ENCODE results near the gene BATF.
"Not testable (repeated sequence)": the region's sequence is repeated elsewhere in the genome, so short reads cannot be mapped to it uniquely, and the experiment has no call there.

Gene BATF

GRCh38 chr14:75522224-75522982 lies at the start of gene BATF:
Gene BATF (plus strand): TSS chr14:75522469. CDS start chr14:75522683, 214 bp downstream.
- DNase-seq, result no peak

GRCh38 chr14:75474127-75474526 lies 48.1 kb upstream of the BATF start:
- DNase-seq, result not testable (repeated sequence)

- no peak for DNase-seq
Observed at GRCh38 chr14:75476274-75476995, 45.8 kb upstream of the BATF start.

- DNase-seq, result no peak
Observed at GRCh38 chr14:75477881-75478280, 44.4 kb upstream of the BATF start.

- DNase-seq, result no peak
Observed at GRCh38 chr14:75479770-75480600, 42.3 kb upstream of the BATF start.

- DNase-seq, result no peak
Observed at GRCh38 chr14:75482366-75482765, 39.9 kb upstream of the BATF start.

- no peak for DNase-seq
Observed at GRCh38 chr14:75484711-75485429, 37.4 kb upstream of the BATF start.

GRCh38 chr14:75486318-75486717 lies 36.0 kb upstream of the BATF start:
- DNase-seq, result no peak

- DNase-seq, result no peak
Observed at GRCh38 chr14:75487155-75487671, 35.1 kb upstream of the BATF start.

GRCh38 chr14:75489480-75489837 lies 32.8 kb upstream of the BATF start:
- DNase-seq, result no peak

GRCh38 chr14:75491376-75491978 lies 30.8 kb upstream of the BATF start:
- DNase-seq, result no peak

- no peak for DNase-seq
Observed at GRCh38 chr14:75492832-75493591, 29.3 kb upstream of the BATF start.

GRCh38 chr14:75493592-75494087 lies 28.6 kb upstream of the BATF start:
- DNase-seq, result no peak

- DNase-seq, result no peak
Observed at GRCh38 chr14:75494896-75495295, 27.4 kb upstream of the BATF start.

- DNase-seq, result no peak
Observed at GRCh38 chr14:75495399-75495798, 26.9 kb upstream of the BATF start.

GRCh38 chr14:75495882-75496281 lies 26.4 kb upstream of the BATF start:
- no peak for DNase-seq

- no peak for DNase-seq
Observed at GRCh38 chr14:75496755-75497154, 25.5 kb upstream of the BATF start.

GRCh38 chr14:75497191-75497590 lies 25.1 kb upstream of the BATF start:
- no peak for DNase-seq

GRCh38 chr14:75497701-75498100 lies 24.6 kb upstream of the BATF start:
- DNase-seq, result no peak

GRCh38 chr14:75499084-75499875 lies 23.0 kb upstream of the BATF start:
- no peak for DNase-seq
